ELF-1 (cell line): ENCODE results near the gene ISCA2.
"Not testable (repeated sequence)": the region's sequence is repeated elsewhere in the genome, so short reads cannot be mapped to it uniquely, and the experiment has no call there.

Experiments used
- DNase-seq: peaks from one replicate; pipeline ENCODE4 v3.0.0-alpha.2; 2016; ENCODE audit warnings: low read depth, low spot score

ISCA2 gene

DNA sequence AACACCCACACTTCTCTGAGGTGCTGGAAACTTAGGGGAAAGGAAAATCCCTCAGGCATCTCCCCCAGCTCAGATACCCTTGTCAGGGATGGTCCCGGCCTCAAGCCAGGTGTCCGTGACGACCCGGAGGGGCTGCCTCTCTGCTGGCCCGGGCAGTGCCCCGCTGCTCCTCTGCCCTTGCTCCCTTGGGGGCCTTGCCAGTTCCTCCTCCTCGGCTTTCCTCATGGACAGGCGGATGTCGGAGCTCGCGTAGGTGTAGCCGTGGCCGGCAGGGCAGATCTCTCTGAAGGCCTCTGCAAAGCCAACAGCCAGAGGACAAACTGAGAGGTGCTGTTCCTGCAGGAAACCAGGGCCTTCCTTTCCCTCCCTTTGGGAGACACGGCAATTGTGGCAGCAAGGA, 34.8 kb downstream of the ISCA2 start:
- no peak for DNase-seq

DNA sequence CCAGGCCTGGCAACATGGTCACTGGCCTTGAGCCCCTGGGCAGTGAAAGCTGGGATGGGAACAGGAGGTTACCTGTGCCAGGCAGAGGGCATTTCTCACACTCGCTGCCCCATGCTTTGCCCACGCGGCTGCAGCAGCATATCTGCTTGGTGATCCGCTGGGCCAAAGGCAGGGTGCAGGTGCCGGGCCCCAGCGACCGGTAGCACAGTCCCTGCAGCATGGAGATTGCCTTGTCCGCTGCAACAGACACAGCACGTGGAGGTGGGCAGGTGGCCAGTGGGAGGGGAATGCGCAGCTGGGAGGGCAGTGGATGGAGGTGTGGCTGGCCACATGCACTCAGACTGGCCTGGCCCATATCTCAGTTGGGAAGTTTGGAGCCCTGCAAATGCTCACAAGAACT, 35.3 kb downstream of the ISCA2 start:
- no peak for DNase-seq

DNA sequence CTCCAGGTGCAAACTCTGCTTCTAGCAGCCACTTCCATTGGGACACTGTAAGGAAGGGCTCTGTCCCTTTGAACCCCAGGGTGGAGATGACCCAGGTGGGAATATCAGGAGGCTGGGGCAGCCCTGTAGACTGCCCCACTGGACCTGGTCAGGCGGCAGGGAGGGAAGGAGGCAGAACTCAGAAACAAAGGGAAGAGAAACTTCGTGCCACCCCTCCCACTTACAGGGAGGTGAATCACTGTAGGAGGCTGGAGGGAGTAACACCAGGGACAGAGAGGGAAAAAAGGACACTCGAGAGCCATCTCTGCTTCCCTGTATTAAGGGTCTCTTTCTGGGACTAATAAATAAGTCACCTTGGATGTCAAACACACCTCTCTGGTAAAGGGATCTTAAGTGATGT, 37.4 kb downstream of the ISCA2 start:
- no peak for DNase-seq

DNA sequence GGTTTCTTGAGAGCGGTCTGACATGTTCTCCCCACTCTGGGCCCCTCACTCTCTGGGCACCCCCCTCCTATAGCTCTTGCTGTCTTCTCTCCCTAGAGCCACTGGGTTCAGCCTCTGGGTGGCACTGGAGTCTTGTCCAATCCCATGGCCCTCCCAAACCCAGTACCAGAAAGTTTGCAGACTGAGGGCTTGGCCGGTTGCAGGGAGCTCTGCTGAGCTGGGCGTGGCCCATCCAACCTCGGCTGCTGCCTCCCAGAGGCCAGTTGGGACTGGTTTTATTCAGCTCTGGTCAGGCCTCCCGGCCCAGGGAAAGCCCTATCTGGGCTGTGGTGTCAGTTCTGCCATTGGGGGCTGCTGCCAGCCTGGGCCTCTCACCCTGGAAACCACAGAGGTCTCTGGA, 37.9 kb downstream of the ISCA2 start:
- DNase-seq, result peak; percentile 84

DNA sequence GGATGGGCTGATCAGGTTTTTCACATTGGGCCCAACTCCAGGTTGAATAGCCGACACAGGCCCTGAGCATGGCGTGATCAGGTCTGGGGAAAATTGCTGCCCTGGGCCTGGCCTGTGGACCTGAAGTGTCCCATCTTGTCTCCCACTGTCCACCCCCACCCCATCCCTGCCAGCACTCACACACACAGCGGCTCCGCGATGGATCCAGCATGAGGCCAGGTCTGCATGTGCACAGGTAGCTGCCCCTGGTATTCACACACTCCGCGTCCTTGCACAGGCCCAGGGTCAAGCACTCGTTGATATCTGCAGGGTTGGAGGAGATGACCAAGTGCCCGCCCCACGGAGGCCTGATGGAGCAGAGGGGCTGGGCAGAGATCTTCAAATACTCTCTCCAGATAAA, 38.7 kb downstream of the ISCA2 start:
- no peak for DNase-seq

DNA sequence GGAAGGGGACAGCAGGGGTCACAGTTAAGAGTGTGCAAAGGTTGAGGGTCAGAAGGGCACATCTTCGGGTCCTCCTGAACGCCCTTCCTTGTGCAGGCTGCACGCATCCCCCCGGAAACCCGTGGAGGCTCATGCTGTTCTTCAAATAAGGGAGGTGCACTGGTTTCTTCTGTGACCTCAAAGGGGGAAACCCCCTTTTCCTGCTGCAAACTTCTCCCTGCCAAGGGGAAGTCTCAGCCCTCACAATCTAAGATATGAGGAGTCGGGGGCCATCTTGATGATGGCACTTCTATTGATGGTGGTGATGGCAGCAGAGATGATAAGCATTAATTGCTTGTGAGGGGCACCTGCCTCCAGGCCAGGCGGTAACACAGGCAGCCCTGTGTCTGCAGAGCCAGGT, 40.0 kb downstream of the ISCA2 start:
- no peak for DNase-seq

DNA sequence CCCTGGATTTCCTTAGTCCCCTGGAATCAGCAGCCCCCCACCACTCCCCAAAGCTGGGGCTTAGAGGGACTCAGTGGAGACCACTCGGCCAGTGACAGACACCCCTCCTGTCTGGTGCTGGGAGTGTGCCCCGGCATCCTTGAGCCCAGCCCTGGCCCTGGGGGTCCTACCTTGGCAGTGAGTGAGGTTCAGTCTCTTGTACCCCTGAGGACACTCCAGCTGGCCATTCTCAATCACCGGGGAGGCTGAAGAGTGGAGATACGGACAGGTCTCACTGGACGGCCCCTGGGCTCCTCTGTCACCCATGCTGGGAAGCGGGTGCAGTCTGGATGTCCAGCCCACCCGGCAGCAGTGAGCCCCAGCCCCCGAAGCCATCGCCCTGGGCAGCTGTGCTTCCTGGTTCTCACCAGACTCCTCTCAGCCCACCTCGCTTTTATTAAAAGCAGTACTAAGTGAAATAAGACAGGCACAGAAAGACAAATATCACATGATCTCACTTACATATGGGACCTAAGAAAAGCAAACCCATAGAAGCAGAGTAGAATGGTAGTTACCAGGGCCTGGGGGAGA, 42.3 kb downstream of the ISCA2 start:
- no peak for DNase-seq

DNA sequence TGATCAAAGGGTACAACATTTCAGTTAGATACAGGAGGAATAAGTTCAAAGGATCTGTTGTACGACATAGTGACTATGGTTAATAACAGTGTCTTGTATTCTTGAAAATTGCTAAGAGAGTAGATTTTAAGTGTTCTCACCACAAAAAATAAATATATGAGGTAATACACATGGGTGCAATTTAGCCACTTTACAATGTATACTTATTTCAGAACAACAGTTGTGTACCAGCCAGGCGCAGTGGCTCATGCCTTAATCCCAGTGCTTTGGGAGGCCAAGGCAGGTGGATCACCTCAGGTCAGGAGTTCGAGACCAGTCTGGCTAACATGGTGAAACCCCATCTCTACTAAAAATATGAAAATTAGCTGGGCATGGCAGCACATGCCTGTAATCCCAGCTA, 42.8 kb downstream of the ISCA2 start:
- DNase-seq, result not testable (repeated sequence)

DNA sequence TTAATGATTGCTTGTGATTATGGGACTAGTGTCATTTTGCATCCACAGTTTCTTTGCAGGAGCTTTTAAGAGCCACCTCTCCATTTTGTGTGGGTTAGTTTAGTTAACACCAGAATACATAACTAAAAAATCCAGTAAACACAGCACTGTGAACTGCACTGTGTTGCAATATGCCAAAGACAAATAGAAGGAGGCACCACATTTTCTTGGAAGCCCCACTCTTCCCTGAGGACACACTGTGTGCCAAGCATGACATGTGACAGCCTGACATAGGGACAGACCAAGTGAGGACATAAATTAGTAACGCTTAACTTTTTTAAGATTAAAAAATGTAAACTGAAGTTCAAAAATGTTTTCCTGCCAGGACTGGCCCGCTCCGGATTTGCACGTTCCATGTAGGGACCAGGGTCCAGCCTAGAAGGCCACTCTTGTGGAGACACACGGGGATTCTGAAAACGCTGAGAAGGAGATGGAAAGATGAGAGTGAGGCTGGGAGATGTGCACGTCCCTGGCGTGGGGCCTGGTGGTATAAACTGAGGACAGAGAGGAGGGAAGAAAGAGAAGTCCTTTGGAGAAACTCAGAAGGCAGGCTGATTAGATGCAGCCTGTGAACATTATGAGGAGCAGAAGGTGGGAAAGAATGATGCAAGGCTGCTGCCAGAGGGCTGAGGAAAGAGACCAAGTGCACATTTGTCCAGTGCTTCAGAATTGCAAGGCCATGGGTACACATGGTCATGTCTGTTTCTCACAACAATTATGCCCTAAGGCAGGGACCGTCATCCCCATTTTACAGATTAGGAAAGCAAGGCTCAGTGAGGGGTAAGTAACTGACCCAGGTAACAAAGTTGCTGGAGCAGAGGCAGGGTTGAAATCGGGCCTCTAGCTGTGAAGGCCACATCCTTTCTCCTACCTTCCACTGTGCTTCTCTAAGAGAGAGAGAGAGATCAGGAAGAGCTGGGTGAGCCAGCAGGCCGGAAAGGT, 45.1 kb downstream of the ISCA2 start:
- no peak for DNase-seq

DNA sequence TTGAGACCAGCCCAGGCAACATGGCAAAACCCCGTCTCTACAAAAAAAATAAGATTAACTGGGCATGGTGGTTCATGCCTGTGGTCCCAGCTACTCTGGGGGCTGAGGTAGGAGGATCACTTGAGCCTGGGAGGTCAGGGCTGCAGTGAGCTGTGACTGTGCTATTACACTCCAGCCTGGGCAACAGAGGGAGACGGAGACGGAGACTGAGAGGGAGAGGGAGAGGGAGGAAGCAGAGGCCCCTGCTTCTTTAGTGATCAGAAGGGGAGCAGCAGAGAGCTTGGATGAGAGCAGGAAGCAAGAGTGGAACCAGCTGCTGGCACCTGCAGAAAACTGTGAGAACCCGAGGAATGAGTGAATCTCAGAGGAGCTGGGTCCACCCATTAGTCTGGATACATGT, 45.9 kb downstream of the ISCA2 start:
- no peak for DNase-seq

DNA sequence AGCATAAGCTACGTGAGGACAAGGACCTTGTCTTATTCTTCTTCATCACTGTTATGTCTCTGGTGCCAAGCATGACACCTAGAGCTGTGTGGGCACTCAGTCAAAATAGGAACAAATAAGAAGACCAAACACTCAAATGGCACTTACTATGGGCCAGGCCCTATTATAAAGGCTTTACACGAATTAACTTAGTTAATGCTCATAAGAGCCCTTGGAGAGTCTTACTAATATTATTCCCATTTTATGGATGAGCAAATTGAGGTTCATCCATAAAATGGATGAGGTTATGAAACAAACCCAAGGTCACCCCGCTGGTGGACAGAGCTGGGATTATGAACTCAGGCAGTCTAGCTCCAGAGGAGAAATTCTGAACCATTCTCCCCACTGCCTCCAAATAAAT, 47.7 kb downstream of the ISCA2 start:
- no peak for DNase-seq

DNA sequence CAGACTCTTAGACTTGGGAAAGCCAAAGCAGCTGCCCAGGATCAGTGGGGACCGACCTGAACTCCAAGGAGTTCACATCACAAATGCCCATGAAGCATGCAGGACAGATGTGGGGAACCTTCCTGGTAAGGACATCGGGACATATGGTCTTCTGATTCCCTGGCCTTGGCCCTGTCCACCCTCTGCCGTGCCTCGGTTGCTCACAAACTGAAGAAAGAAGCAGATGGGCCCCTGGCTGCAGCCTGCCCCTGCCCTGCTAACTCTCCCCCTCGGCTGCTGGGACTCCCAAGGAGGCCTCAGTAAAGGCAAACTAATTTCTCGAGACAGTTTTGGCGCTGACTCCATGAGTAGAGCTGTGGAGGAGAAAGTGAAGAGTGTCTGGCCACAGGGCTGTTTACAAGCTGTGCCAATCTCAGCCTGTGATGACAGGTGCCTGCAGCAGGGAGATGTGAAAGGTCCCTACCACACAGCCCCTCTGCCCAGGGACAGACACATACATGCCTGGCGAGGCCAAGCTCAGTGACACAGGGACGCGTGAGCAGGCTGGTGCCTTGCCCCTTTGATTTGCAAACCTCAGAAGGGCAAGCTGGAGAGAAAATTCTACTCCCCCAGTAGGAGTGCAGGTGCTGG, 48.6 kb downstream of the ISCA2 start:
- DNase-seq, result no peak

DNA sequence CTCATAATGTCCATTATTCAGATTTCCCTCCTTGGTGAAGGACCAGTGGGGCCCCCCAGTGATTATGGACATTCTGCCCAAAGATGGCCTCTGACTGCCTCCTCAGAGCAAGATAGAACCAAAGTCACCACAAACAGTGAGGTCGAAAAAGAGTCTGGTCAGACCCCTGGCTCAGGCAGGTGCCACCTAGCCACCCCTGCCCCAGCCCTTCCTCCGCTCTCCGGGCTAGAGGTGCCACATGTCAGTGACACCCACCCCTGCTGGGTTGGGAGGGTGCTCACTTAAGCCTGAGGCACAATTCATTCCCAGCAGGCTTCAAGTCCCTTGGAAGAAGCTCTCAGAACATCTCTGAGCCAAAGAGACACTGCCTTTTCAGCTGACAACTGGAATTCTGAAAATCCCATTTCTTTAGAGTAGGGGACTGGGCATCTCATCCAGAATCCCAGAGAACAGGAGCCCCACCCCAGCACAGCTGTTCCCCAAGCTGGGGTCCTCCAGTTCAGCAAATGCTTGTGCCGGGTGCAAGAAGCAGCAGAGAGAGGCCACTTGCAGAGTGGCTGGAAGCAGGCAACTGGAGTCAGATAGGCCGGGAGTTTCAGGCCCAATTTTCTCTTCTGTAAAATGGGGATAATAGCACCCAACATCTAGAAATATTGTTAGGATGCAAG, 50.3 kb downstream of the ISCA2 start:
- DNase-seq, result no peak

DNA sequence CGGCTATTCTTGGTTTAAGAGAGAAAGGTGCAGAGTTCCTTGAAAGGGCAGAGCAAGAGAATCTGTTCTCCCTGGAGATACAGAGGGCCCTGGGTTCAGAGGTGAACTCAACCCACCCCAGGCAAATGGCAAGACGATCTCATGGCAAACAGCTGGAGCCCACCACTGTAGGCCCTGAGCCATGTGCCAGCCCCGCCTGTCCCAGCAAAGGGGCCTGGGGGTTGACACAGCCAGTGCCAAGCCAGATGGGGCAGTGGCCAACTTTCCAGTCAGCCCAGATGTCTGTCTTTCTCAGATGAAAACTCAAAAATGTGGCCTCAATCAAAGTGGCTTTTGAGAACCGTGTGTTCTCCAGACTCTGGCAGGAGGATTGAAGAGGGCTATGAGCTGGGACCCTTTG, 51.8 kb downstream of the ISCA2 start:
- DNase-seq, result no peak

DNA sequence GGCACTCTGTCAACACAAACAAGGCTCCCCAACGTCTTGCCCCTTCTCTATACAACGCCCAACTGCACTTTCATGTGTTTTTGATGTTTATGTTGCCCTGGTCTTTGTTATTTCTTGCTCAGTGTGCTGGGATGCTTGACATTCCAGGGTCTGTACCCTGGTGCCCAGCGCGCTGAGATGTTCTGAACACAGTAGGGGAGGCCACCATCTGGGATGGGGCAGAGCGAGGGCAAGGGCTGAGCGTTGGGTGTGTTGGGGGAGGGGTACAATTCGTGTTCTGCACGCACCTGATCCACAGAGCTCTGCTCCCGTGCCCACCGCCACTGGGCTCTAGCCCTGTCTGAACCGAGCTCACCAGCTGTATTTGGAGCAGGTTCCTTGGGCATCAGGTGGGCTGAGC, 52.9 kb downstream of the ISCA2 start:
- no peak for DNase-seq
